Measurements from ENCODE around the gene HECTD4.

Gene HECTD4

DNA sequence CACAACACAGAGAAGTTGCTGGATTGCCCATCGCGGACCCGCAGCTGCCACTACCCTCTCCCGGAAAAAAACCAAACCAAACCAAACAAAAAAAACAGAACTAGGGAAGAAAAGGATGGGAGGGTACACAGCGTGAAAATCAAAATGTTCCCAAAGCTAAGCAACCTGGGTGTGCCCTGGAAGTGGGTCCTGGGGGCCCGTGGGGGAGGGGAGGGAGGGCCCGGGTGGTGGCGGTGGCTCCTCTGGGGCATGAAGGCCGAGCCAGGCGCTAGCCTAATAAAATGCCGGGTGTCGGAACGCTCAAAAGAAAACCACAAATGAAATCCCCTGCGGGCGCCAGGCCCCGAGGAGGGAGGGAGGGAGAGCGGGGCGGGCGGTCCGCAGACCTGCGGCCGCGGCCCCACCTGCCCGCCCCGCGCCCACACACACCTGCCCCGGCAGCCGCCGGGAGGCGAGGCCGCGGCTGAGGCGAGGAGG, 787 bp downstream of the HECTD4 start:
- ATAC-seq, result peak; percentile 35
- Mint-ChIP-seq H3K9me3 (no peaks in the 10 kb centered on the region), H3K36me3 (ENCODE audit: low read depth) (no peaks in the 10 kb centered on the region), H3K27me3 (no peaks in the 10 kb centered on the region), H3K4me3 (peak overlapping the region; percentile 97), H3K4me1 (peaks cover 27% of the 10 kb centered on the region), H3K27ac (peak overlapping the region; percentile 93)
- peak; percentile 51 for DNase-seq

DNA sequence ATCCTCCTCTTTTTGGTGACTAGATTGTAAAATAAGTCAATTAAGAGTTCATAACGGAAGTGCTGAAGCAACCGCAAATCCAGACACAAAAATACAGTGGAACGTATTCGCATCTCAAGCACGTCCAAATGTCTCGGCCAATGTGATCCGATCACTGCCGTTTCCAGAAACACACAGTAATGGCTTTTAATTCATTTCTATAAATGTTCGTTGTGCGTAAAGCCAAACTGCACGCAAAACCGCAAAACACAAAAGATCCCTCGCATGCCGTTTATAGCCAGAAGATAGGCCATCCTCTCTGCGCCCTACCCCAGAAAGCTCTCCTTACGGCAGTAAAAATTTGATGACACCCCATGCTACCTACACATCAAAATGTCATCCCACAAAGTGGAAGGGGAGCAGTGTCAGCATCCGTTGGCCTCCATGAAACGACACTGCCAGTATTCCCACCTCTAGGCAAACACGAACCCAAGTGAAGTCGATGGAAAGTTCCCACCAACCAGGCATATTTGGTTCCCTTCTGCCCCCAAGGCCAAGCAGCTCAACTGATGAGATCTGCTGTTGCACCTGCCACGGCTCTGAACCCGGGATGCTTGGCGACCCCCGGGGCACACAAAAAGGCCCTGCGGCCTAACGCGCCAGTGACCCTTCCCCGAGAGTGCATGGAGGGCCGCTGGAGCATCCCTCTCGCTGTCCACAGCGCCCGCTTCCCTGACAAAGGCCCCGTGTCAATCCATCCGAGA, 1.4 kb downstream of the HECTD4 start:
- ATAC-seq, result no peak
- Mint-ChIP-seq H3K4me1 (peaks cover 25% of the 10 kb centered on the region), H3K36me3 (ENCODE audit: low read depth) (no peaks in the 10 kb centered on the region), H3K27ac (peak overlapping the region; percentile 93), H3K27me3 (no peaks in the 10 kb centered on the region), H3K4me3 (peak overlapping the region; percentile 97), H3K9me3 (no peaks in the 10 kb centered on the region)
- peak; percentile 6 for DNase-seq

DNA sequence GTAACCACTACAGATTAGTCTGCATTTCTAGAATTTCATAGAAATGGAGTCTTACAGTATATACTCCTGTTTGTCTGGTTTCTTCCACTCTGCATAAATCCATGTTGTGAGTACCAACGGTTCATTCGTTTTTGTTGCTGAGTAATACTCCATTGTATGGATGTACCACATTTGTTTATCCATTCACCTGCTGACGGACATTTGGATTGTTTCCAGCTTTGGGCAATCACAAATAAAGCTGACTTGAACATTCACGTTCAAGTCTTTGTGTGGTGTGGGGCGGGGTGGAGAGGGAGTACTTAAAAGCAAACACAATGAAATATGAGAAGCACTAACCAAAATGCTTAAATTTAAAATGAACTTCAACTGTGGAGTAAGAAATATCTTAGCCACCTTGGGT, 7.1 kb downstream of the HECTD4 start:
- Mint-ChIP-seq H3K36me3 (ENCODE audit: low read depth) (no peaks in the 10 kb centered on the region), H3K27ac (no peak overlapping the region), H3K4me1 (peaks cover 18% of the 10 kb centered on the region), H3K9me3 (no peaks in the 10 kb centered on the region), H3K4me3 (no peak overlapping the region), H3K27me3 (no peaks in the 10 kb centered on the region)
- no peak for DNase-seq
- ATAC-seq, result no peak

DNA sequence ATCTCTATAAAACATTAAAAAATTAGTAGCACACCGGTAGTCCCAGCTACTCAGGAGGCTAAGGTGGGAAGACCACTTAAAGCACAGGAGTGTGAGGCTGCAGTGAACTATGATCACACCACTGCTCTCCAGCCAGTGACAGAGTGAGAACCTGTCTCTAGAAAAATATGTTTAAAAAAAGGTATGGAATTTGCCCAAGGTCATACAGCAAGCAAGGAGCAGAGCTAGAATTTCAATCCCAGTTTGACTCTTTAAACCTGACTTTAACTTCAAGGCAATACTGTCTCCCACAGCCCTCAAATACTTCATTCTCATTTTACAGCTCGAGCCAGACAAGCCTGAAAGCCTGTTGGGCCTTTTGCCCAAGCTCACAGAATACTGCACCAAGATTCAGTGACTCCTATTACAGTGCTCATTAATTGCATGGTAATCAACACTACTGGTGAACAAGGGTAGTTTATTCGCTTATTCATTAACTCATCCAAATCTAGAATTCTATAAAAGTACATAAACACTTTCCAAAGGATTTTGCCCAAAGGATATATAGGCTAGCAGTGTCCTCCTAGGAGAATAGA, 8.0 kb downstream of the HECTD4 start:
- DNase-seq, result no peak
- ATAC-seq, result no peak
- no peaks in the 10 kb centered on the region for H3K27me3 Mint-ChIP-seq
- H3K27ac Mint-ChIP-seq, result no peak overlapping the region
- peaks cover 13% of the 10 kb centered on the region for H3K4me1 Mint-ChIP-seq
- no peaks in the 10 kb centered on the region for H3K9me3 Mint-ChIP-seq
- no peak overlapping the region for H3K4me3 Mint-ChIP-seq
- H3K36me3 Mint-ChIP-seq (ENCODE audit: low read depth), result no peaks in the 10 kb centered on the region

DNA sequence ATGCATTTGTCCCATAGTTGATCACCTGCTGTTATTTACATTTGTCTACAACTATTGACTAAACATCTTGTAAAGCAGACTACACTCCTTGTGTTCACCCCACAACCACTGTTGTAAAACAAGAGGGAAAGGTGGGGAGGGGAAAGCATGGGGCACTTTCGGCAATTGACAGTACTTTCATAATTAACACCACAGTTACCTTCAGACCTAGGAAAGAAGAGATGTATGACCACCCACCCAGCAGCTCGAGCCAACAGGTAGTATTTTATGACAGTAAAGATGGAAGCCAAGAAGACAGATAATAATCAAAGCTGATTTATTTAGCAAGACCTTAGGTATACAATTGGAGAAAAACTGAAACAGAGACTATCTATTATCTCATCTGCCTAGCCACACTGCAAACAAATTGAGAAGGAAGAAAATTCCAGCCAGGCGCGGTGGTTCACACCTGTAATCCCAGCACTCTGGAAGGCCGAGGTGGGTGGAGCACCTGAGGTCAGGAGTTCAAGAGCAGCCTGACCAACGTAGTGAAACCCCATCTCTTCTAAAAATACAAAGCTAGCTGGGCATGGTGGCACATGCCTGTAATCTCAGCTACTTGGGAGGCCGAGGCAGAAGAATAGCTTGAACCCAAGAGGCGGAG, 11.2 kb downstream of the HECTD4 start:
- ATAC-seq, result no peak
- DNase-seq, result no peak
- Mint-ChIP-seq H3K4me3 (no peak overlapping the region), H3K9me3 (no peaks in the 10 kb centered on the region), H3K4me1 (peaks cover 11% of the 10 kb centered on the region), H3K36me3 (ENCODE audit: low read depth) (no peaks in the 10 kb centered on the region), H3K27ac (no peak overlapping the region), H3K27me3 (no peaks in the 10 kb centered on the region)

DNA sequence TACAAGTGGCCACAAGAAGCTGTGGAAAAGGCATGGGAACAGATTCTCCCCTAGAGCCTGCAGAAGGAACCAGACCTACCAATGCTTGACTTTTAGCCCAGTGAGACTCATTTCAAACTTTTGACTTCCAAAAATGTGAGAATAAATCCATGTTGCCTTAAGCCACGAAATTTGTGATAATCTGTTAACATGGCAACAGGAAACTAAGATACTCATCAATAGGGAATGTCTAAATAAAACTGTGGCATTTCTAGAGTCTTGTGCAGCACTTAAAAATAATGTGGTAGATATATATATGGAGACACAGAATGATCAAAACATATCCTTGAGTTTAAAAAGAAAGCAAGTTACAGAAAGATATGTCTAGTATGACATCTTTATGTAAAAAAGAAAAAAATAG, 12.0 kb downstream of the HECTD4 start:
- Mint-ChIP-seq H3K9me3 (no peaks in the 10 kb centered on the region), H3K27ac (no peak overlapping the region), H3K36me3 (ENCODE audit: low read depth) (no peaks in the 10 kb centered on the region), H3K27me3 (no peaks in the 10 kb centered on the region), H3K4me1 (peaks cover 11% of the 10 kb centered on the region), H3K4me3 (no peak overlapping the region)
- no peak for ATAC-seq
- no peak for DNase-seq

DNA sequence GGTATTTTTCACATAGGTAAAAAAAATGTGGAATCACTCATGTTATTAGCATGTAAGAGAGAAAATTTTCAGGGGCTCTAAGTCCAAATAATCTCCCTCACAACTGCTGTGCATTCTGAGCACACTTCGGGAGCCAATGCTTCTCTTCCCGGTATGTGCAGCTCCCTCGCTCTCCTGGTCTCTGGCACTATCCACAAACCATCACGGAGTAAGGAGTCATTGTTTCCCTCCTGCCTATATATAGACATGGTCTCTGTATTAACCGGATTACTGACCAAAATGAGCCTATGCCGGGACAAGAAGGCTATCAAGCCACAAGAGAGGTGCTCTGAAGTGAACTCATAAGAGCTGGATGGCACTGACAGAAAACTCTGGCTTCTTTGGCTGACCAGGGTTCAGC, 13.4 kb downstream of the HECTD4 start:
- Mint-ChIP-seq H3K4me1 (peaks cover 11% of the 10 kb centered on the region), H3K27ac (no peak overlapping the region), H3K27me3 (no peaks in the 10 kb centered on the region), H3K9me3 (no peaks in the 10 kb centered on the region), H3K4me3 (no peak overlapping the region), H3K36me3 (ENCODE audit: low read depth) (no peaks in the 10 kb centered on the region)
- ATAC-seq (no peak), DNase-seq (no peak)

DNA sequence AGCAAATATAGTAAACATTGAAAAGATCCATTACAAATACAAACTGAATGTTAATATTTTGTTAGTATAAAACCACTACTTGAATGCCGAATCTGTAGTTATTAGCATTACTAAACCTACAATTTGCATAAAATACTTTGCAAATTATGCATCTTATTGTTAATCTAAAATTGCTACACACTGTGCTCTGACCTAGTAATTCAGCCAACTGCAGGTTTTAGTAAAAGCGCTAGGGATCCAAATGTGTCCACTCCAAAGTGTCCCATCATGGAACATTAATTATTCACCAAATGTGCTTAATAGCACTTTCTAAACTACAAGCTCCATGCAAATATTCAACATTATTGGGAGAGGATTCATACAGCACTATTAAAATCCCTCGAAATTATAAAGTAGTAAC, 14.3 kb downstream of the HECTD4 start:
- Mint-ChIP-seq H3K4me3 (no peak overlapping the region), H3K4me1 (peaks cover 8% of the 10 kb centered on the region), H3K27me3 (no peaks in the 10 kb centered on the region), H3K36me3 (ENCODE audit: low read depth) (no peaks in the 10 kb centered on the region), H3K27ac (no peak overlapping the region), H3K9me3 (no peaks in the 10 kb centered on the region)
- DNase-seq (no peak), ATAC-seq (no peak)

DNA sequence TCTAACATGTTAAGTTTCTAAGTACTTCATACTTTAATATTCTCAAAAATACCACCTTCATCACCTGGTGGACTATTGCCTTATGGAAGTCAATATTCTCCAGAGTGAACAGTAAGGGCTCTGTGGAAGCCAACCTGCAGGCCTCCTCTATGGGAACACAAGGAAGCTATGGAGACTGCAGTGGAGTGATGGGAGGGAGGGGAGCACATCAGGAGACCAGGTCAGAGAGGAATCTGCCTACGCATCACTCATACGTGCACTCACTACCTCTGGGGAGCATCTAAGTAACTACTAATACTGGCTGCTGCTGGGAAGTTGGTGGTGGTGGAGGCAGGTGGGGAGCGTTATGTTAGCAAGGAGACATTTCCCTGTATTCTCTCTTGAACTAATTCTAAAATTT, 19.9 kb downstream of the HECTD4 start:
- Mint-ChIP-seq H3K4me3 (no peak overlapping the region), H3K4me1 (no peaks in the 10 kb centered on the region), H3K27me3 (no peaks in the 10 kb centered on the region), H3K36me3 (ENCODE audit: low read depth) (no peaks in the 10 kb centered on the region), H3K27ac (no peak overlapping the region), H3K9me3 (no peaks in the 10 kb centered on the region)
- DNase-seq (no peak), ATAC-seq (no peak)

DNA sequence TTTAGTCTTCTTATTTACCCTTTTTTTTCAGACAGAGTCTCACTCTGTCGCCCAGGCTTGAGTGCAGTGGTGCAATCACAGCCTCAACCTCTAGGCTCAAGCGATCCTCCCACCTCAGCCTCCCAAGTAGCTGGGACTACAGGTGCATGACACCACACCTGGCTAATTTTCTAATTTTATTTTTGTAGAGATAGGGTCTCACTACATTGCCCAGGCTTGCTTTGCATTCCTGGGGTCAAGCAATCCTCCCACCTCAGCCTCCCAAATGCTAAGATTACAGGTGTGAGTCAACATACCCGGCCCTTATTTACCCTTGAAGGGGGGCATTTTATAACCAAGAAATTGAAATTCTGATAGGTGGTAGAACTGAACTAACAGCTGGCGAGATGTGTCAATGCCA, 21.0 kb downstream of the HECTD4 start:
- no peak overlapping the region for H3K4me3 Mint-ChIP-seq
- H3K36me3 Mint-ChIP-seq (ENCODE audit: low read depth), result no peaks in the 10 kb centered on the region
- DNase-seq (no peak), ATAC-seq (no peak)
- no peaks in the 10 kb centered on the region for H3K27me3 Mint-ChIP-seq
- no peak overlapping the region for H3K27ac Mint-ChIP-seq
- no peaks in the 10 kb centered on the region for H3K9me3 Mint-ChIP-seq
- peaks cover 2% of the 10 kb centered on the region for H3K4me1 Mint-ChIP-seq

DNA sequence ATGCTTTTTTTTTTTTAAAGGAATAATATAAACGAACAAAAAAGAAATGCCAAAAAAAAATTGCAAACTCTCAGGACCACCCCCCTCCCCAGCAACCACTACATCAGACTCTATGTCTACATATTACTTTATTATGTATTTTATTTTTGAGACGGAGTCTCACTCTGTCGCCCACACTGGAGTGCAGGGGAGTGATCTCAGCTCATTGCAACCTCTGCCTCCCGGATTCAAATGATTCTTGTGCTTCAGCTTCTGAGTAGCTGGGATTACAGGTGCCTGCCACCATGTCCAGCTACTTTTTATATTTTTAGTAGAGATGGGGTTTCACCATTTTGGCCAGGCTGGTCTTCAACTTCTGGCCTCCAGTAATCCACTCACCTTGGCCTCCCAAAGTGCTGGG, 22.9 kb downstream of the HECTD4 start:
- H3K9me3 Mint-ChIP-seq, result no peaks in the 10 kb centered on the region
- ATAC-seq (no peak), DNase-seq (no peak)
- no peak overlapping the region for H3K4me3 Mint-ChIP-seq
- H3K27ac Mint-ChIP-seq, result no peak overlapping the region
- no peaks in the 10 kb centered on the region for H3K27me3 Mint-ChIP-seq
- H3K36me3 Mint-ChIP-seq (ENCODE audit: low read depth), result peaks cover 3% of the 10 kb centered on the region
- H3K4me1 Mint-ChIP-seq, result peaks cover 8% of the 10 kb centered on the region

DNA sequence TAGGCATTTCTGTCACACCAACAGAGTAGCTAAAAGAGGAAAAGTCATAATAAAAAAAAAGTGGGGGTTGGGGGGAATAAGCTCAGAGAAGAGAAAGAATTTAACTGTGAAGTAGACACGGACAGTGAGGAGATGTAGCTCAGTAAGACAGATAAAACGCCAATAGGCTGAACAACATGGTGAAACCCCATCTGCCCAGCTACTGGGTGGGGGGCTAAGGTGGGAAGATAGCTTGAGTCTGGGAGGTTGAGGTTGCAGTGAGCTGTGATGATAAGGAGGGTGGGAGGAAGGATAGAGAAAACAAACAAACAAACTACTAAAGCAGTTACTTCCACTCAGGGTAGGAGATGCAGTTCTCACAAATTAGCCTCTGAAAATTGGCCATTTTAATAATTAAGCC, 25.0 kb downstream of the HECTD4 start:
- H3K9me3 Mint-ChIP-seq, result no peaks in the 10 kb centered on the region
- peaks cover 25% of the 10 kb centered on the region for H3K4me1 Mint-ChIP-seq
- H3K27me3 Mint-ChIP-seq, result no peaks in the 10 kb centered on the region
- H3K36me3 Mint-ChIP-seq (ENCODE audit: low read depth), result peaks cover 3% of the 10 kb centered on the region
- ATAC-seq (no peak), DNase-seq (no peak)
- no peak overlapping the region for H3K4me3 Mint-ChIP-seq
- no peak overlapping the region for H3K27ac Mint-ChIP-seq

DNA sequence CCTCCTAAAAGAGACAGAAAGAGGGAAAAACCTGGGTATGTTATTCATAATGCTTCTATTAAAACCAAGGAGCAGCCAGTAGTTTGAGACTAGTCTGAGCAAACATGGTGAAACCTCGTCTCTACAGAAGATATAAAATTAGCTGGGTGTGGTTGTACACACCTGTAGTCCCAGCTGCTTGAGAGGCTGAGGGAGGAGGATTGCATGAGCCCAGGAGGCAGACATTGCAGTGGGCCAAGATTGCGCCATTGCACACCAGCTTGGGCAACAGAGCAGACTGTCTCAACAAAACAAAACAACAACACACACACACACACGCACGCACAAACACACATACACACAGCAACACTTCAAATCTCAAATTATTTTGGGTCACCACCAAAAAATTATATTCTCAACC, 27.8 kb downstream of the HECTD4 start:
- no peak for ATAC-seq
- no peaks in the 10 kb centered on the region for H3K27me3 Mint-ChIP-seq
- no peak for DNase-seq
- peaks cover 3% of the 10 kb centered on the region for H3K36me3 Mint-ChIP-seq (ENCODE audit: low read depth)
- no peaks in the 10 kb centered on the region for H3K9me3 Mint-ChIP-seq
- H3K27ac Mint-ChIP-seq, result no peak overlapping the region
- H3K4me3 Mint-ChIP-seq, result no peak overlapping the region
- H3K4me1 Mint-ChIP-seq, result peaks cover 30% of the 10 kb centered on the region

DNA sequence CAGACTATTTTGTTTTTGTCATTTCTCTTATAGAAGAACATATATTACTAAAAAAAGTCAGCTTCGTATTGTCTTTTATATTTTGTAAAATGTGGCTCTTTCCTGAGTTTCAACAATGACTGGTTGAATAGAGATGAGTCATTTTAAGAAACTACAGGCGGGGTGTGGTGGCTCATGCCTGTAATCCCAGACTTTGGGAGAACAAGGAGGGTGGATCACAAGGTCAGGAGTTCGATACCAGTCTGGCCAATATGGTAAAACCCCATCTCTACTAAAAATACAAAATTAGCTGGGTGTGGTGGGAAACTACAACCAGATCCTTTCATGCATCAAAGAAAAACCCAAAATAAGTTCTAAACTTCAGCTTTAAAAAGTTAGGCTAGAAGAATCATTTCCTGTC, 28.8 kb downstream of the HECTD4 start:
- Mint-ChIP-seq H3K36me3 (ENCODE audit: low read depth) (peaks cover 3% of the 10 kb centered on the region), H3K27me3 (no peaks in the 10 kb centered on the region), H3K4me1 (peaks cover 32% of the 10 kb centered on the region), H3K9me3 (no peaks in the 10 kb centered on the region), H3K27ac (no peak overlapping the region), H3K4me3 (no peak overlapping the region)
- DNase-seq (no peak), ATAC-seq (no peak)

DNA sequence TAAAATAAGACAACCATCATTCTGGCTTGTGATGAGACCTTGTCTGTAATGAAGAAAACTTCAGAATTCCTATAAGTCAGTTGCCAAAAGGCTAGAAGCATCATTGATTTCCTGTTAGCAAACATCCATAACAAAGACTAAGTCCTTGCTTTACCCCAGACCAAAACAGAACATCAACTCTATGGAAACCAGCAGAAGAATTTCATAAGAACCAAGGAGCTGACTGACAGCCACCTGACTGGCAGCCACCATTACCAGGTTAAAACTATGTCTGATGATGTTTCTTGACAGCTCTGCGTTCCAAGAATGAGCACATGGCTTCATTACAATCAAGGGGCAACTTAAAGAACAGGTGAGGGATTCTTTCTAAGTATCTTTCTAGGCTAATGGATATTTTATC, 29.3 kb downstream of the HECTD4 start:
- Mint-ChIP-seq H3K4me1 (peaks cover 34% of the 10 kb centered on the region), H3K4me3 (no peak overlapping the region), H3K36me3 (ENCODE audit: low read depth) (peaks cover 3% of the 10 kb centered on the region), H3K27ac (no peak overlapping the region), H3K9me3 (no peaks in the 10 kb centered on the region), H3K27me3 (no peaks in the 10 kb centered on the region)
- ATAC-seq (no peak), DNase-seq (no peak)
